HepG2 (cell line): ENCODE data around the gene TNFAIP8L2. TPM values are rescaled to one million over a fixed set of nuclear protein-coding genes. Genes with fewer than 3 reads are reported as not detected.

Experiments used
- CBX2 ChIP-seq, 2 experiments: fragments of 200-600 bp in 1 of 2; sonication (generic); formaldehyde crosslinking in 1 of 2; IDR thresholded peaks; 2 replicates each; pipeline versions ENCODE4 v1.7.0 to v1.8.1; 2018 to 2022; ENCODE audit warnings: low read depth in 2 of 2, low read length in 1 of 2, mild to moderate bottlenecking in 1 of 2, missing genetic modification reagents in 1 of 2
- CHD2 ChIP-seq: IDR thresholded peaks from 2 replicates; pipeline ENCODE4 v1.6.1; 2011; ENCODE audit warnings: low read depth, low read length, improper control_type of control experiment
- HDAC2 ChIP-seq: sonication (generic); formaldehyde crosslinking; IDR thresholded peaks from 2 replicates; pipeline ENCODE4 v1.4.0; 2020; ENCODE audit warnings: missing genetic modification reagents
- MZF1 ChIP-seq: sonication (generic); formaldehyde crosslinking; IDR thresholded peaks from 2 replicates; pipeline ENCODE4 v1.8.1; 2023; ENCODE audit warnings: mild to moderate bottlenecking, missing genetic modification reagents, borderline replicate concordance
- NFRKB ChIP-seq: fragments of 450-650 bp; IDR thresholded peaks from 2 replicates; pipeline ENCODE4 v1.6.1; 2017
- YEATS4 ChIP-seq: sonication (generic); formaldehyde crosslinking; IDR thresholded peaks from 2 replicates; pipeline ENCODE4 v1.4.0; 2020; ENCODE audit warnings: missing genetic modification reagents, borderline replicate concordance
- ZEB1 ChIP-seq: IDR thresholded peaks from 2 replicates; pipeline ENCODE4 v1.6.1; 2012; ENCODE audit warnings: mild to moderate bottlenecking, low read depth, inconsistent platforms; ENCODE audit not compliant: insufficient replicate concordance
- ZFP1 ChIP-seq: IDR thresholded peaks from 2 replicates; pipeline ENCODE4 v1.6.1; 2016
- ZNF329 ChIP-seq: sonication (generic); formaldehyde crosslinking; IDR thresholded peaks from 2 replicates; pipeline ENCODE4 v1.9.0; 2021; ENCODE audit warnings: low read depth, mild to moderate bottlenecking, missing genetic modification reagents
- ZNF431 ChIP-seq: sonication (generic); formaldehyde crosslinking; IDR thresholded peaks from 2 replicates; pipeline ENCODE4 v1.9.0; 2022; ENCODE audit warnings: missing genetic modification reagents, low read depth, mild to moderate bottlenecking, borderline replicate concordance
- ZNF441 ChIP-seq: sonication (generic); formaldehyde crosslinking; IDR thresholded peaks from 2 replicates; pipeline ENCODE4 v1.7.0; 2021; ENCODE audit warnings: missing genetic modification reagents, borderline replicate concordance
- ZNF572 ChIP-seq: sonication (generic); formaldehyde crosslinking; IDR thresholded peaks from 2 replicates; pipeline ENCODE4 v1.5.1; 2020; ENCODE audit warnings: mild to moderate bottlenecking, missing genetic modification reagents
- ZNF598 ChIP-seq: sonication (generic); formaldehyde crosslinking; IDR thresholded peaks from 2 replicates; pipeline ENCODE4 v1.5.1; 2020; ENCODE audit warnings: mild to moderate bottlenecking, missing genetic modification reagents, borderline replicate concordance
- ZNF710 ChIP-seq: sonication (generic); formaldehyde crosslinking; IDR thresholded peaks from 2 replicates; pipeline ENCODE4 v1.5.0; 2020; ENCODE audit warnings: mild to moderate bottlenecking, missing genetic modification reagents, borderline replicate concordance
- polyA plus RNA-seq, 8 experiments: library from polyadenylated mRNA; depleted of rRNA in 3 of 8; stranded (reverse) in 7 of 8; unstranded in 1 of 8; fragments of >200 nt; fragmentation: Illumina TruSeq in 4 of 8; extraction: Trizol in 4 of 8; gene quantifications; 2 replicates each; pipeline versions ENCODE4 v1.2.1 to v1.2.3, GENCODE V29; 2011 to 2016; ENCODE audit warnings: low read depth in 4 of 8, missing spikeins in 1 of 8, mixed read lengths in 1 of 8; ENCODE audit not compliant: insufficient read depth in 1 of 8
- total RNA-seq, 5 experiments: library from RNA; depleted of rRNA; stranded (reverse); fragments of >200 nt; fragmentation: Illumina TruSeq; extraction: Trizol; gene quantifications; 2 replicates each; pipeline ENCODE4 v1.2.3, GENCODE V29; 2016; ENCODE audit warnings: low read depth in 1 of 5
- TF ChIP-seq, protein P1 (sequence below): IDR thresholded peaks from 2 replicates; pipeline ENCODE4 v1.4.0; 2020; ENCODE audit warnings: mild to moderate bottlenecking, missing genetic modification reagents
- TF ChIP-seq, protein P2 (sequence below): sonication (generic); formaldehyde crosslinking; IDR thresholded peaks from 2 replicates; pipeline ENCODE4 v1.4.0; 2020; ENCODE audit warnings: mild to moderate bottlenecking, missing genetic modification reagents
- TF ChIP-seq, protein P3 (sequence below): sonication (generic); formaldehyde crosslinking; conservative IDR thresholded peaks from 2 replicates; pipeline ENCODE4 v1.4.0; 2020; ENCODE audit warnings: missing genetic modification reagents

Gene TNFAIP8L2
- total and polyA plus RNA-seq, 2 of the 13 experiments (the other 11 are each of a cell fraction or from before 2014, with no cell fraction given), result not detected

DNA sequence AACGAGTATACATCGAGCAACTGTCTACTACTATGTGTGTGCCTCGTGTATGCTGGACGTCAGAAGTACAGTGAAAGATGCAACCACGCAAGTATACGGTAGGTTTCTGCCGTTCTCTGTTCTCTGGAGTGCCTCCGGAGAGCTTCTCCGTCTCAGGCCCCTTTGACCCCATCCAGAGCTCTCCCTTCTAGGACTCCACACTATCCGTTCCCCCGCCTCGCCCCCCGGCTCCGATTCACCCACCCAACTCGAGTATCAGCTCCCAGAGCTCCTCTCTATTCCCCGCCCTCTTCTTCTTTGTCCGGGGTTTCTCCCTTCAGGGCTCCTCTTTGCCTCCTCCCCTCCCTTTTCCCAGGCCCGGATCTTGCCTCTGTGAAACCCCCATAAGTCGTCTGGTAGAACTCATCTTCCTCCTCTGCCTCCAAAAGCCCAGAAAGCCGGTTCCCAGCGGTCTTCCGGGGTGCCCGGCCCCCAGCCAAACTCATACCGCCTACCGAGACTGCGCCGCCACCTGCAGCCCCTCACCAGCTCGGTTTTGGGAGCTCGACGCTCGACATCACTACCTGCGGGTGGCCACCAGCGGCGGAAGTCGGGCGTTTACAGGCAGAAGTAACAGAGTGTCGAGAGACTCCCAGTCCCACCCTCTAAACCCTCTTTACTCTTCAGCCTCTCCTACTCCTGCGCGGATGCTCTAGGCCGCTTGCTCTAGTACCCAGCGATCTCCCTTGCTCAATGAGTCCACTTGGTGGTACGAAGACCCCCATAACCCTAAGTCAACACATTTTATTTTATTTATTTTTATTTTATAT lies 33.4 kb downstream of the TNFAIP8L2 start, which contains the start of gene VPS72 (continued):
- TF ChIP-seq, protein P1, sequence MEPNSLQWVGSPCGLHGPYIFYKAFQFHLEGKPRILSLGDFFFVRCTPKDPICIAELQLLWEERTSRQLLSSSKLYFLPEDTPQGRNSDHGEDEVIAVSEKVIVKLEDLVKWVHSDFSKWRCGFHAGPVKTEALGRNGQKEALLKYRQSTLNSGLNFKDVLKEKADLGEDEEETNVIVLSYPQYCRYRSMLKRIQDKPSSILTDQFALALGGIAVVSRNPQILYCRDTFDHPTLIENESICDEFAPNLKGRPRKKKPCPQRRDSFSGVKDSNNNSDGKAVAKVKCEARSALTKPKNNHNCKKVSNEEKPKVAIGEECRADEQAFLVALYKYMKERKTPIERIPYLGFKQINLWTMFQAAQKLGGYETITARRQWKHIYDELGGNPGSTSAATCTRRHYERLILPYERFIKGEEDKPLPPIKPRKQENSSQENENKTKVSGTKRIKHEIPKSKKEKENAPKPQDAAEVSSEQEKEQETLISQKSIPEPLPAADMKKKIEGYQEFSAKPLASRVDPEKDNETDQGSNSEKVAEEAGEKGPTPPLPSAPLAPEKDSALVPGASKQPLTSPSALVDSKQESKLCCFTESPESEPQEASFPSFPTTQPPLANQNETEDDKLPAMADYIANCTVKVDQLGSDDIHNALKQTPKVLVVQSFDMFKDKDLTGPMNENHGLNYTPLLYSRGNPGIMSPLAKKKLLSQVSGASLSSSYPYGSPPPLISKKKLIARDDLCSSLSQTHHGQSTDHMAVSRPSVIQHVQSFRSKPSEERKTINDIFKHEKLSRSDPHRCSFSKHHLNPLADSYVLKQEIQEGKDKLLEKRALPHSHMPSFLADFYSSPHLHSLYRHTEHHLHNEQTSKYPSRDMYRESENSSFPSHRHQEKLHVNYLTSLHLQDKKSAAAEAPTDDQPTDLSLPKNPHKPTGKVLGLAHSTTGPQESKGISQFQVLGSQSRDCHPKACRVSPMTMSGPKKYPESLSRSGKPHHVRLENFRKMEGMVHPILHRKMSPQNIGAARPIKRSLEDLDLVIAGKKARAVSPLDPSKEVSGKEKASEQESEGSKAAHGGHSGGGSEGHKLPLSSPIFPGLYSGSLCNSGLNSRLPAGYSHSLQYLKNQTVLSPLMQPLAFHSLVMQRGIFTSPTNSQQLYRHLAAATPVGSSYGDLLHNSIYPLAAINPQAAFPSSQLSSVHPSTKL (CRISPR knock-in tag), result peak; percentile 56; the same call in 1 of the 2 replicates
- no peak for TF ChIP-seq CHD2
- TF ChIP-seq MZF1 (CRISPR knock-in tag), result no peak
- peak; percentile 51; the same call in 1 of the 2 replicates for TF ChIP-seq ZNF710
- no peak for TF ChIP-seq CBX2 (IDR thresholded peaks at IDR 0.05; ENCODE audit: low read depth, low read length)
- TF ChIP-seq CBX2 (CRISPR knock-in tag; IDR thresholded peaks at IDR 0.05; ENCODE audit: low read depth), result no peak
- TF ChIP-seq YEATS4, result 0 out of 2 replicates have a peak, but pooled peaks have one; percentile 86
- peak; percentile 72; the same call in 1 of the 2 replicates for TF ChIP-seq ZFP1 (CRISPR knock-in tag)
- no peak for TF ChIP-seq NFRKB
- 0 out of 2 replicates have a peak, but pooled peaks have one; percentile 55 for TF ChIP-seq ZNF431
- TF ChIP-seq ZNF572 (CRISPR knock-in tag), result peak; percentile 78; the same call in 1 of the 2 replicates
- TF ChIP-seq, protein P2, sequence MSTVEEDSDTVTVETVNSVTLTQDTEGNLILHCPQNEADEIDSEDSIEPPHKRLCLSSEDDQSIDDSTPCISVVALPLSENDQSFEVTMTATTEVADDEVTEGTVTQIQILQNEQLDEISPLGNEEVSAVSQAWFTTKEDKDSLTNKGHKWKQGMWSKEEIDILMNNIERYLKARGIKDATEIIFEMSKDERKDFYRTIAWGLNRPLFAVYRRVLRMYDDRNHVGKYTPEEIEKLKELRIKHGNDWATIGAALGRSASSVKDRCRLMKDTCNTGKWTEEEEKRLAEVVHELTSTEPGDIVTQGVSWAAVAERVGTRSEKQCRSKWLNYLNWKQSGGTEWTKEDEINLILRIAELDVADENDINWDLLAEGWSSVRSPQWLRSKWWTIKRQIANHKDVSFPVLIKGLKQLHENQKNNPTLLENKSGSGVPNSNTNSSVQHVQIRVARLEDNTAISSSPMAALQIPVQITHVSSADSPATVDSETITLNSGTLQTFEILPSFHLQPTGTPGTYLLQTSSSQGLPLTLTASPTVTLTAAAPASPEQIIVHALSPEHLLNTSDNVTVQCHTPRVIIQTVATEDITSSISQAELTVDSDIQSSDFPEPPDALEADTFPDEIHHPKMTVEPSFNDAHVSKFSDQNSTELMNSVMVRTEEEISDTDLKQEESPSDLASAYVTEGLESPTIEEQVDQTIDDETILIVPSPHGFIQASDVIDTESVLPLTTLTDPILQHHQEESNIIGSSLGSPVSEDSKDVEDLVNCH (CRISPR knock-in tag), result no peak
- no peak for TF ChIP-seq ZNF598 (CRISPR knock-in tag)
- TF ChIP-seq ZNF441 (CRISPR knock-in tag), result 0 out of 2 replicates have a peak, but pooled peaks have one; percentile 58
- TF ChIP-seq, protein P3, sequence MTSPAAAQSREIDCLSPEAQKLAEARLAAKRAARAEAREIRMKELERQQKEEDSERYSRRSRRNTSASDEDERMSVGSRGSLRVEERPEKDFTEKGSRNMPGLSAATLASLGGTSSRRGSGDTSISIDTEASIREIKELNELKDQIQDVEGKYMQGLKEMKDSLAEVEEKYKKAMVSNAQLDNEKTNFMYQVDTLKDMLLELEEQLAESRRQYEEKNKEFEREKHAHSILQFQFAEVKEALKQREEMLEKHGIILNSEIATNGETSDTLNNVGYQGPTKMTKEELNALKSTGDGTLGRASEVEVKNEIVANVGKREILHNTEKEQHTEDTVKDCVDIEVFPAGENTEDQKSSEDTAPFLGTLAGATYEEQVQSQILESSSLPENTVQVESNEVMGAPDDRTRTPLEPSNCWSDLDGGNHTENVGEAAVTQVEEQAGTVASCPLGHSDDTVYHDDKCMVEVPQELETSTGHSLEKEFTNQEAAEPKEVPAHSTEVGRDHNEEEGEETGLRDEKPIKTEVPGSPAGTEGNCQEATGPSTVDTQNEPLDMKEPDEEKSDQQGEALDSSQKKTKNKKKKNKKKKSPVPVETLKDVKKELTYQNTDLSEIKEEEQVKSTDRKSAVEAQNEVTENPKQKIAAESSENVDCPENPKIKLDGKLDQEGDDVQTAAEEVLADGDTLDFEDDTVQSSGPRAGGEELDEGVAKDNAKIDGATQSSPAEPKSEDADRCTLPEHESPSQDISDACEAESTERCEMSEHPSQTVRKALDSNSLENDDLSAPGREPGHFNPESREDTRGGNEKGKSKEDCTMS (CRISPR knock-in tag), result no peak
- peak; percentile 58; the same call in 1 of the 2 replicates for TF ChIP-seq ZNF329 (CRISPR knock-in tag)
- peak; percentile 75 for TF ChIP-seq HDAC2 (CRISPR knock-in tag)
- peak; percentile 45 for TF ChIP-seq ZEB1
